ENCODE measurements around the gene PRUNE2.
"Not testable (repeated sequence)": the region's sequence is repeated elsewhere in the genome, so short reads cannot be mapped to it uniquely, and the experiment has no call there.

PRUNE2 gene

DNA sequence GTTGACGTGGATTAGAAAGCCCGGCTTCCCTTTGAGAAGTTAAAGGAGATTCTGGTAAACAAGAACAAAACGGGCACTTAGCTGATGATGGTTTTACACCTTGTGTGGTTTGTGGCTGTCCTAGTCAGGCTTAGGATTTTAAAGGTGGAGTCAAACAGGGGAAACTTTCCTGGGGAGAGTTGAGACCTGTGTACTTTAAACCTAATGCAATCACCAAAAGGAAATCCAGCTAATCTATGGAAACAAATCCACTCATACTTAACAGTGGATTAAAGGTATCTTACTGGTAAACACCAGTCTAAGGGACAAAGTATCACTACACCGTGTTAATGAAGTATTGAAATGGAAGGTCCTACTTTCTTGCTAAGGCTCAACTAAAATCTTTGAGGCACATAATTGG lies 291.9 kb downstream of the PRUNE2 start:
- no peak for DNase-seq

DNA sequence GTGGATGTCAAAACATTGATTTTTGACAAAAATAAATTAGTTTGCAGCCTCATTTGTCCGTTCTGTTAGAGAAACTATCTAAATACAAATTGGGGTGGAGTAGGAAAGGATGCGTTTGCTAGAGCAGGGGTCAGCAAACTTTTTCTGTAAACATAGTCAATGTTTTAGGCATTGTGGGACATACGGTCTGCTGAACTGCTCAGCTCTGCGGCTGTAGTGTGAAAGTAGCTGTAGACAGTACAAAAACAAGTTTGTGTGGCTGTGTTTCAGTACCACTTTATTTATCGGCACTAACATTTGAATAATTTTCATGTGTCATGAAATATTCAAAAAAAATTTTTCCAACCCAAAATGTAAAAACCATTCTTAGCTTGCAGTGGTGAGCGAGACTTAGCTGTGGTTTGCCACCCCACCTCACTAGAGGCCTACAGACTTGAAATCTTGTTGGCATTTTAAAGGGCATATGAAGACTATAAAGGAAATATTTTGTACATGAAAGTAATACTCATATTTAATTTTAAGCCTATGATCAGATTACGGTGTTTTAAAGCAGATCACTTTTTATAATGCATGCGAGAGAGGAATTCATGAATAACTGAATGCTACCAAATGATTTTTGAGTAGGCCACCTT lies 292.6 kb downstream of the PRUNE2 start:
- no peak for DNase-seq

DNA sequence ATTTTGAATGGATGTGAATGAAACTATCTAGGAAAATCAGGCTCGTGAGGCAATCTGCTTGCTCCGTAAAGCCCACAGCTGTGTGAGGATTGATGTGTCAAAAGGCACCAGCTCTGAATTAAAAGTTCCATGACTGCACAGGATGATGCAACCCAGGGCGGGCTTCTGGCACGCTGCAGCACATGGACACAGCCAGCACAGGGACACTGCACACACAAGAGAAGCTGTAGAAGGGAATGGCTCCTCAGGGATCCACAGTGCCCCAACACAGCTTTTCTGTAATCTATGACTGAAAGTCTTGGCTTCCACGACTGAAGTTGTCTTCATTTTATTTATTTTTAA lies 295.9 kb downstream of the PRUNE2 start:
- no peak for DNase-seq

DNA sequence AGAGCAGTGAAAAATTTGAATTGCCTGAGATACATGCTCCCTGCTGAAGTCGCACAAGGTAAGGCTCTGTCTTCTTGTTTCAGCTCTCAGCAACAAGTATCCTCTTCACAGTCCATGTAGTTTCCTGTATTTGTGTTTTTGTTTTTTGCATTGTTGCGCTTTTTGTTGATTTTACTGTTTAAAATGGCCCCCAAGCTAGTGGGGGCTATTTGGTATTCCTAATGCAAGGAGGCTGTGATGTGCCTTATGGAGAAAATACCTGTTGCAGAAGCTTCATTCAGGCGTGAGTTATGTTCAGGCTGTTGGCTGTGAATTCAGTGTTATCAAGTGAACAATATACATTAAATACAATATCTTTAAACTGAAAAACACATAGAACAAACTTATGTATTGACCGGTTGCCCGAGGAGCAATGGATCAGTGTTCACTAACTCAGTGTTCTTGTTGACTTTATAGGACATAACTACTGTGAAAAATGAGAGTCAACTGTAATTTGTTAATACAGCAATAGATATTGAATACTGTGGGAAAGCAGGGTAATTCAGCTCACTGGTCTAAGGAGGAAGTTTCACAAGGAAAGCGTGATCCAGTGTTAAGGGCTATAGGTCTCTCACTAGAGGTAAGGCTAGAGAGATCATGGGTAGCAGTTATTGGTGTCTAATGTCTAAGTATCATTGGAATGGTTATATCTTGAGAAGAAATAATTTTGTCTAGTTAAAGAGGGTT lies 296.5 kb downstream of the PRUNE2 start:
- DNase-seq: no peak

DNA sequence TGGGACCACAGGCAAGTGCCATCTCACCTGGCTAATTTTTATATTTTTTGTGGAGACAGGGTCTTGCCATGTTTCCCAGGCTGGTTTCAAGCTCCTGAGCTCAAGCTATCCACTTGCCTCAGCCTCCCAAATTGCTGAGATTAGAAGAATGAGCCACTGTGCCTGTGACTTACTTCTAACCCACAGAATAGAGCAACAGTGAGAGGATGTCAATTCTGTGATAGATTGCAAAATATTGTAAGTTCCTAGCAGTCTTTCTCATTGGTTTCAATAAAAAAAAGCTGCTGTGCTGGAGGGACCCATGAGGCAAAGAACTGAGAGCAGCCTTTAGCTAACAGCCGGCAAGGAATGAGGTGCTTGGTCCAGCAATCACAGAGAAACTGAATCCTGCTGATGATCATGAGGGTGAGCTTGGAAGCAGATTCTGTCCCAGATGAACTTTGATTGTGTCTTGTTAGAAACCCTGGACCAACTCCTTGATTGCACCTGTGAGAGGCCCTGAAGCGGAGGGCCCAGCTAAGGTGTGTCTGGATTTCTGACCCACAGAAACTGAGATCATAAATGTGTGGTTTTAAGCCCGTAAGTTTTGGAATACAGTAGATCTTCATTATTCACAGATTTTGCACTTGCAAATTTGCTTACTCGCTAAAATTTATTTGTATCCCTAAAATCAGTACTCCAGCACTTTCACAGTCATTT lies 297.2 kb downstream of the PRUNE2 start:
- DNase-seq: no peak

DNA sequence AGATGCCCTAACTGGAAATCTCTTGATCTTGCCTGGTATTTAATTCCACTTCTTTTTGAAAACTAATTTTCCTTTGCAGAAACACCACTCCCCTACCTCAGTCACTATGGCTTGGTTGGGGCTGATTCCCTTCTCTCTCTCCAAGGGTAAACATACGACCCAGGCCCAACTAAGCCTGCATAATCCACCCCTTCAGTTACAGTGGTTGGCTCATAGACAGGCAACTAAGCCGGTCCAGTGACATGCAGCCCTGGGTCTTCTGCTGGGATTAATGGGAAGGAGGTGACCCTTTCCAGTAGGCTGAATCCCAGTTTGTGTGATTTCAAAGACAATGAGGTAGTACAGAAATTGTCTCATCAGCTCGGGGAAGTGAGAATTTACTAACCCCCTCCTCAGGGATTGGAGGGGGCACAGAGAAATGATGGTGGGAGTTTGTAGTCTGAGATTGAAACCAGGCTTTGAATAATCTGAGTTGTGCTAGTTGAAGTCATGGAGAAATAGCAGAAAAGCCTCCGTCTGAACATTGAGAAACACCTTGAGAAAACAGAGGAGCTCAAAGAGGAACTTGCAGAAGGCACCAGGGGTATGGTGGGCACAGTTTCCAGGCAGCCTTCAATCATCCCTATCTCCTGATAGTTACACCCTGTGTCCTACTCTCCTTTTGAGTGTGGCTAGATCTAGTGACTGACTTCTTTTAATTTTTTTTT lies 298.0 kb downstream of the PRUNE2 start:
- DNase-seq: no peak

DNA sequence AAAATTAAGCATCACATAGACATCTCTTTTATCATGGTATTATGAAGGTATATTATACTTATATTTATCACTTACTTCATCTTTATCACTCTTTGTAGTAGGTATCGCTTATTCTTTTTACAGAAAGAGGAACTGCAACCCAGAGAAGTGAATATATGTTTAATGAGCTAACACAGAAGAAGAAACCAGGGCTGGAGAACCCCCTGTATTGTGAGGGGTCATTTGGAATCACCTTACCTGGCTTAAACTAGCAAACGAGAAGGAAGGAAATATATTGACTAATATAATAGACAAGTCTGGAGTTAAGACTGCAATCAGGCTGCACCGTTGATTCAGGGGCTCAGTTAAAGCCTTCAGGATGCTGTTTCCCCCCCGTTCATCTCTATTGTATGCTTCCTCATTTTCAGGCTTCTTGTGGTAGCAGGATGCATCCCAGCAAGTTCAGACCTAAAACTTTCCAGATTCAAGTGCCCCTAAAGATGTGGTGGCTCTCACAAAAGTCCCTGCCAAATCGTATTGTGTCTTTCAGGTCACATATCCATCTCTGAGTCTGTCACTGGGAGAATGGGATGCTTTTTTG lies 300.5 kb downstream of the PRUNE2 start:
- DNase-seq: no peak

DNA sequence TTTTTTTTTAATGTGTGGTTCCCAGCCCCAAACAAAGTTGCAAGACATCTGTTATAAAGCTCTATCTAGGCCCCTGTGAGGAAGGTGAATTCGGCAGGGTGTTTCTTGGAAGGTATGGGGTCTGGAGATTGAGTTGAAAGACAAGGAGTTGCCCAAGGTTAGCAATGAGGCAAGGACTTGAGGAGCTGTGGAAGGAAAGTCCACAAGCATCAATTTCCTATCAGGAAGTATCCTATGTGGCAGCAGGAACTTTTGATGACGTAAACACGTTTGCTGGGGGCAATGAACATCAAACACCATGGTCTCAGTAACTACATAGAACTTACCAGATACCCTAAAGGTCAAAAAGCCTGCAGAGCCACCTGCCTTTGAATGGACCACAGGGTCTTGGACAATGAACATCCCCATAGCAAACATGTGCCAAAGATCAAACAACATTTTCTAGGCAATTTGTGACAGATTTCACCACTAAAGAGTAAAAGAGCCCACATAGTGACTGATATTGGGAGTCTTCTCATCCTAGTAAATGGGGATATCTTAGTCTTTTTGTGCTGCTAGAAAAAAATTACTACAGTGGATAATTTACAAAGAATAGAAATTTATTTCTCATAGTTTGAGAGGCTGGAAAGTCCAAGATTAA lies 301.9 kb downstream of the PRUNE2 start:
- DNase-seq: no peak

DNA sequence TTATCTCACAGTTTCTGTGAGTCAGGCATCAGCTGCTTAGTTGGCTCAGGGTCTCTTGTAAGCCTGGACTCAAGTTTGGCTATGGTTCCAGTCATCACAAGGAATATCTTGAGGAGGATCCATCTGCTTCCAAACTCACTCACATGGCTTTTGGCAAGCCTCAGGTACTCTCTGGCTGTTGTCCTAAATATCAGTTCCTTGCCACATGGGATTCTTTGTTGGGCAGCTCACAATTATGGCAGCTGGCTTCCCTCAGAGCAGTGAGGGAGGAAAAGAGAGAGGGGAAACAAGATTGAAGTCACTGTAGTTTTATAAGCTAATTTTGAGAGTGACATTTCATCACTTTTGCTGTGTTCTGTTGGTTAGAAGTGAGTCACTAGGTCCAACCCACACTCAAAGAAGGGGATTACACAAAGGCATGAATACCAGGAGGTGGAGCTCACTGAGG lies 302.4 kb downstream of the PRUNE2 start:
- DNase-seq: no peak

DNA sequence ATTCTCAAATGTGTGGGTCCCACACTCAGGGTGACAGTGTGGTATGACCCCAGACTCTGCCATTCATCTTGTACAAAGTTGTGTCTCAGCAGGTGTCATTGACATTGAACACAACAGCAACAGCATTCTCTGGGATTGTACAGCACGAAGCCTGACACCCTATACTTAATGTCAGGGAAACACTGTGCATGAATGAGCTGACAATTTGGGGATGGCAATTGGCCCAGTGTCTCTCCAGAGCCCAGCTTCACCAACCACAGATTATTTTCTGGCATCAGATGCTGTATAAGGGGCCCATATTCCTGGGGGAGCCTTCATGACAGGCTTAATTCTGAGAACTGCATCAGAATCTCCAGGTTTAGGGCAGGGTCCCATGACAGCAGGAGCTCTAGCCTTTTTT lies 303.7 kb downstream of the PRUNE2 start:
- no peak for DNase-seq

DNA sequence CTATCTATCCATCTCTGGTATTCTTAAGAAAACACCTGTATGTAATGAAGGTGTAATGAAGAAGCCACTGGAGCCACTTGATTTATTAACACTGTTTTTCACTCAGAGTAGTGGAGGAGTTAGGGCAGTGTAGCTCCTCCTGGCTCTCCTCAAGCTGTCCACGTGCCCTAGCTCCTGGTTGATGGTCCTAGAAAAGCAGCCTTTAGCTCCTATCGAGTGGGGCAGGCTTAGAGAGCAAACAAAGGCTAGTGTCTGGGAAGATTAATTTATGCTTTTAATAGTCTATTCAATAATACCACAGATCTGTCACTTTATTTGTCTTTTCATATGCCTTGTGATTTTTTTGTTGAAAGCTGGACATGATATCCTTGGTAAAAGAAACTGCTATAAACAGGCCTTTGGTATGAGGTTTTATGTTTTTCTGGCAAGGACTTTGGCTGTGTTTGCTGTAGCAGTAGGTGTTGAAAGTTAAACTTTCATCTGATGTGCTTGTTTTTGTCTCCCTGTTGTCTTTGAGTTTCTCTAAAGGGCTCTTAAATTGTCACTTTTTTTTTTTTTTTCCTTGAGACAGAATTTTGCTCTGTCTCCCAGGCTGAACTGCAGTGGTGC lies 305.8 kb downstream of the PRUNE2 start:
- no peak for DNase-seq

DNA sequence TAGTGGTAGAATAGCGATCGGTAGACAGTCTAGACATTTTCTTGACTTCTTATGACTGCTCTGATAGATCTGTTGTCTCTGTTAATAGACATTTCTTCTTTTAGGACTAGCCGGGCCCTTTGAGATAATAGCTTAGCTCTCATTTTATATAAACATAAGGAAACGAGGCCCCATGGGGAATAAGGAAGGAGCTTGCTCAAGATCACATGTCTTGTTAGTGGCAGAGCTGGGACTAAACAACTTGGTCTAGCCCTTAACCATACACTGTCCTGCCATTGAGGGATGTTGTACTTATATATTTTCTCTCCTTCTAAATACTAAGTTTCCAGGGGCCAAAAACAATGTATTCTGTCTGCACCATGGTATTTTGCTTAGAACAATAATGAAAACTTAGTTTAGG lies 306.9 kb downstream of the PRUNE2 start:
- DNase-seq: no peak

DNA sequence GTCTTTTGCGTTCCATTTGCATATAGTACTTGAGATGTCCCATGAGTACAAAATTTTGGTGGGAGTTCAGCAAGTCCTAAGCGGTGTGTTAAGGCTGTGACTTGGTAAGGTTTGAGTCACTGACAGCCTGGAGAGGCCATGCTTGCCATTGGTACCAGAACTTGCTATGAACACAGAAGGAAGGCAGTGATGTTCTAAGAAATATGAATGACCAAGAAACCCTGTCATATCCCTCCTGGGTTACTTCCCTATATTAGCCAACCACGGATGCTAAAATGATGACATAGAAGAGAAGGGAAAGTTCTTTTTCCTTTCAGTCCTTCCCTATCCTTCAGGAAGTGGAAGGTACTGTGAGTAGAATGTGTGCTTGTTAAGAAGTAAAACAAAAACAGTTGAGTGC lies 310.3 kb downstream of the PRUNE2 start:
- DNase-seq: no peak

DNA sequence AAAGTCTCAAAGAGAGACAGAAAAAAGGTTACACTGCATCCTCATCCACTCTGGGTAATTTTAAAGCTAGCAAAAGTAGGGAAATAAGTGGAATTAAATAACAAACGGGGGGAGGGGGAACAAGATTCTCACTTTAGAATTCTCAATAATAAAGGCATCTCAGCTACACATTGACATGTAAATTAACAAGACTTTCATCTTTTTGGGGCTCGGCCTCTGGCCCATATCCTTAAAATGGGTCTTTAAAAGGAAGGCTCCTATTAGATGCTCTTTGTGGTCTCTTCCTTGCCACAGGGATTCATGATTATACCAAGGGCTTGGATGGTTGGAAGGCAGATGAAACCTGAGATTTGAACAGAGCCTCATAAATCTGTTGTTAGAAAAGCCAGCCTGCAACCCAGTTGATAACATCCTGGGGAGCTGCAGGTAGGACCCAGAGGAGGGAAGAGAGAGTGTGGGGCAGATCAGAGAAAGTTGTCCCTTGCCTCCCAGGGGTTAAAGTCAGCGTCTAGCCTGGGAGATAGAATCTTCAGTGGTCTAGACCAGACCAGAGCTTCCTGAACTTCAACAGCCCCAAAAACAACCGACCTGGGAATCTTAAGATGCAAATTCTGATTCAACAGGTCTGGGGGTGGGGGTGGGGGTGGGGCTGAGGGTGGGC lies 311.0 kb downstream of the PRUNE2 start:
- DNase-seq: no peak

DNA sequence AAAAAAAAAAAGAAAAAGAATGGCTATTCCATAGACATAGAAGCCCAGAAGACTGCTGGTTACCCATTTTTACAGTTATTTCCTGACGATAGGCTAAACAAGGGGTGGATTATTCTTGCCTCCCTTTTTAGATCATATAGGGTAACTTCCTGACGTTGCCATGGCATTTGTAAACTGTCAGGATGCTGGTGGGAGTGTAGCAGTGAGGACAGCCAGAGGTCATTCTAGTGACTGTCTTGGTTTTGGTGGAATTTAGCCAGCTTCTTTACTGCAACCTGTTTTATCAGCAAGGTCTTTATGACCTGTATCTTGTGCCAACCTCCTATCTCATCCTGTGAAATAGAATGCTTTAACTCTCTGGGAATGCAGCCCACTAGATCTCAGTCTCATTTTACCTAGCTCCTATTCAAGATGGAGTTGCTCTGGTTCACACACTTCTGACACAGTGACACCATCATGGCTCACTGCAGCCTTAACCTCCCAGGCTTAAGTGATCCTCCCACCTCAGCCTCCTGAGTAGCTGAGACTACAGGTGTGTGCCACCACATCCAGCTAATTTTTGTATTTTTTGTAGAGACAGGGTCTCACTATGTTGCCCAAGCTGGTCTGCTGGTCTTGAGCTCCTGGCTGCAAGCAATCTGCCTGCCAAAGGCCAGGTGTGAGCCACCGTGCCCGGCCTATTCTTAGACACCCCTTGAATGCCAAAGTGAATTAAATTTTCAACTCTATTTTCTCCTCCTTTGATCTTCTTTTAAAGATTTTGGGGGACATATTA lies 311.8 kb downstream of the PRUNE2 start:
- DNase-seq: not testable (repeated sequence)

DNA sequence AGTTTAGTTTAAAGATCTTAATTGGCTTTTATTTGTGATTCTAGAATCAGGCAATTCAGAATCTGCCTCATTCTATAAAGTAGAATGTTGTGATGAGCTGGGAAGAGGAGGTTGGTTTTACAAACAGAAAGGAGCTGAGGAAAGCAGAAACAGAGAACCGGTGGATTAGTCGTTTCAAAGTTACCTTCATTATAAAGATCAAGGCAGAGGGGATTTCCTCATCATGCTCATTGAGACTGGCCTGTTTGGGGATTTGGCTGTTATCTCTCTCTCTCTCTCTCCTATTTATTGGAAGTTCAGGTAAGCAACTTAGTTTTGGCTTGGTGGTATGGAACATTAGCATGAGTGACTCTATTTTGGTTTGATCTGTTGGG lies 313.0 kb downstream of the PRUNE2 start:
- DNase-seq: no peak

DNA sequence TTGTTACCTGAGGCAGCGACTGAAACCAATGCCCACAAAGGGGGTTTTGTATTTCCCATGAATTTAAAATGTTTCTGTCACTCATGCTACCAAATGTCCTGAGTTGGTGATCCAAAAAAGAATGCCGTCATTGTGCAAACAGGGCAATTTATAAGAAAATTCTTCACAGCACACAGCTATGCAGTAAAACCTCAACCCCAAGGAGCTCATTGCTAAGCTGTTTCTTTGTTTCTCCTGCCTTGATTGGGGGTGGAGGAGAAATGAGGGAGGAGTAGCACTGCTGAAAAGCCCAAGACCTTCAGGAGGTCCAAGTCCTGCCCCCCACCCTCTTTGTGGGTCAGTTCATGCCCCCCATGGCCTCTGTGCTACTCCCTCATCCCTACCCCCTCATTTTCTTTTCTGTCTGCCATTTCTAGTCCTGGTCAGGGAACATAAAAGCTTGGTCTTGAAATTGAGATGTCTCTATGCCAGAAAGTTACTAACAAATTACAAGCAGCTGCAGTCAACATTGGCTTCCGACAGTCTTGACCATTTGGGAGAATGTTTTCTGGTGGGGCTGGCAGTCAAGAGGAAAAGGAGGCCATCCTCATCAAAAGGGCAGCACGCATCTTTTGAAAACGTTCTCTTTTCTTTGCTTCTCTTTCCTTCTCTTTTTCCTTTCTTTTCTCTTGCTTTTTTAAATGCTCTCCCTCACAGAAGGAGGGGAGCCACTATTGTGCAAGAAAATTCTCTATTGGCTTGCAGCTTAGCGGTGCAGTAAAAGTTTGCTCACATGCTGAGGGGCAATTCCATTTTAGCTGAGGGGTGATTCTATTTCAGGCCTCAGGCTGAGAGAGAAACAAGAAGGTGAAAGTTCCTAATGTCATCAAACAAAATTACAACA lies 313.6 kb downstream of the PRUNE2 start:
- no peak for DNase-seq

DNA sequence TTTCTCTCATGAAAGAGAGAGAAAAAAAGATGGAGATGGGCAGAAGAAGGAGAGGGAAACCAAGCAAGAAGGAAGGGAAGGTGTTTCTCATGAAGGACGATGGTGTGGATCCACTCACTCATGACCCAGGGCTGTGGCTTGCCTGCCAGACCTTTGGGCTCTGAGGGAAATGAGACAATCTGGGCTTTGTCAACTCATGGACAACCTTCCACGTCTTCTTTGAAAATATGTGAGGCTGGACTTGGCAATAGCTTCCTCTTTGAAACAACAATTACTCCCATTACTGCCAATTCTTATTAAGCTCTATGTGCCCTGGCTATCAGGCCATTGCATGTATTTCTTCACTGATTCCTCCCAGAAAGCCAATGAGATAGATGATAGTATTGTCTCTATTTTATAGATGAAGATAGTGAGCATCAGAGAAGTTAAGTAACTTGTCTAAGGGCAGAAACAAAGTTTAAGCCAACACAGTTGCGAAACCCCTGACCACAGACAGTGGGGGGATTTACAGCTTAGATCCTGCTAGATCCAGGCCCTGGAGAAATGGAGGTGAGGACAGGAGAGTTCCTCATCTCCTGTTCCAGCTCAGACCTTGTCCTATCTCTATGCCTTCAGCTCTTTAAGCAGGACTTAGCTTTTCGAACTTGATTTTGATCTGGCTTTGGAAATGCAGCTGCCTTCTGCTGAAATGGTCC lies 314.5 kb downstream of the PRUNE2 start:
- DNase-seq: no peak

DNA sequence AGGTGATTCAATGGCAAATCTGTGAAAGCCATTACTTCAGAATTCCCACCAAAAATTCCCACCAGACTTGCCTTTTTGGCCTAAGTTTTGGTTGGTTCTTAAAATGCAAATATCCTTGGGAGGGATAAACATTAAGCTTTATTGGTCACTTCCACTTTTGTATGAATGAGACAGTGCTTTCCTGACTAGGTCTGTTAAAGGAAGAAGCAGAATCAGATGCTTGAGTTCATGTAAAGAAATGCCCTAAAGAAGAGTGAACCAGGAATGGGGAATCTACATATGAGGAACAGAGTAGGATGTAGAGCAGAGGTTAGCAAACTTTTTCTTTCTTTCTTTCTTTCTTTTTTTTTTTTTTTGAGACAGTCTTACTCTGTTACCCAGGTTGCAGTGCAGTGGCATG lies 317.6 kb downstream of the PRUNE2 start:
- DNase-seq: no peak

Data from stimulated activated CD8-positive, alpha-beta memory T cell treated with anti-CD3 and anti-CD28 coated beads, Interleukin-4, amount 100 ng/mL, for 48 hours (primary cell).